ENCODE results near the gene PTPRM. TPM values are rescaled to one million over a fixed set of nuclear protein-coding genes. Genes with fewer than 3 reads are reported as not detected.
A peak's percentile ranks its signal among the peaks of the same experiment; 100 is the strongest.

PTPRM gene
- polyA plus RNA-seq, 2 of the 4 experiments (the other 2 are of a cell fraction): 44.5 to 199 TPM

DNA sequence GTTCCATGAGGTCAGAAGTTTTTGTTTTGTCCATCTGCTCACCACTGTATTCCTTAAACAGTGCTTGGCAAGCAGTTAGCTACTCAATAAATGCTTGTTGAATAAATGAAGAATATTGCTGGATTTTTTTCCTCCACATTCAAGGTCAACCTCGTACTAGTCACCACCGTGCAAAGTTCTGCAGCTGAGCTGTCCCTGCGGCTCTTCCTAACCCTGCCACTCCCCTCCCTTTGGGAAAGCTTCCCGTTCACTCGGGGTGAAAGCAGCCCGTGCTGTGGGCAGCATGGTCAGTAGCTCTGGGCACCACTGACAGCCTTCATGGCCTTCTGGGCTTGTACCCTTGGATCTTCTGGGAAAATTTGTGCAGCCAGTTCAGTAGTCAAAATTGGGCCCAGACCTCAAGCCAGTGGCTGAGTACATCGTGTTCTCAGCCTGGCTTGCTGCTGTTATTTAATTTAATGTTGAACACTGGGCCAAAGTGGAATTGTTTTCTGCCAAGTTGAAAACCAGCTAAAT, 572.8 kb downstream of the PTPRM start:
- ATAC-seq (no peak), DNase-seq (ENCODE audit: low read depth in 1 of 2, low spot score in 1 of 2) (no peak), FAIRE-seq (no peak)
- 86% methylated on average over 7 of the region's 7 CpGs for WGBS (ENCODE audit: missing lambda C conversion rate)
- TF ChIP-seq MYC (IDR thresholded peaks at IDR 0.05; ENCODE audit: borderline replicate concordance, low read length): no peak
- TF ChIP-seq KDM5A (IDR thresholded peaks at IDR 0.05): no peak
- TF ChIP-seq, protein P1, sequence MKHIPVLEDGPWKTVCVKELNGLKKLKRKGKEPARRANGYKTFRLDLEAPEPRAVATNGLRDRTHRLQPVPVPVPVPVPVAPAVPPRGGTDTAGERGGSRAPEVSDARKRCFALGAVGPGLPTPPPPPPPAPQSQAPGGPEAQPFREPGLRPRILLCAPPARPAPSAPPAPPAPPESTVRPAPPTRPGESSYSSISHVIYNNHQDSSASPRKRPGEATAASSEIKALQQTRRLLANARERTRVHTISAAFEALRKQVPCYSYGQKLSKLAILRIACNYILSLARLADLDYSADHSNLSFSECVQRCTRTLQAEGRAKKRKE (CRISPR knock-in tag; IDR thresholded peaks at IDR 0.05; ENCODE audit: low read depth): no peak
- TF ChIP-seq NR3C1 (IDR thresholded peaks at IDR 0.05): no peak
- no peak for TF ChIP-seq HDAC2 (IDR thresholded peaks at IDR 0.05)
- no peak for TF ChIP-seq HEYL (CRISPR knock-in tag; IDR thresholded peaks at IDR 0.05)
- TF ChIP-seq RFX5 (IDR thresholded peaks at IDR 0.05): no peak
- TF ChIP-seq ZFP36 (IDR thresholded peaks at IDR 0.05; ENCODE audit: borderline replicate concordance, partially characterized antibody): no peak
- TF ChIP-seq HOXA7 (CRISPR knock-in tag; IDR thresholded peaks at IDR 0.05): no peak
- TF ChIP-seq, protein P2, sequence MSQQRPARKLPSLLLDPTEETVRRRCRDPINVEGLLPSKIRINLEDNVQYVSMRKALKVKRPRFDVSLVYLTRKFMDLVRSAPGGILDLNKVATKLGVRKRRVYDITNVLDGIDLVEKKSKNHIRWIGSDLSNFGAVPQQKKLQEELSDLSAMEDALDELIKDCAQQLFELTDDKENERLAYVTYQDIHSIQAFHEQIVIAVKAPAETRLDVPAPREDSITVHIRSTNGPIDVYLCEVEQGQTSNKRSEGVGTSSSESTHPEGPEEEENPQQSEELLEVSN (IDR thresholded peaks at IDR 0.05; ENCODE audit: borderline replicate concordance, low read depth): no peak
- TF ChIP-seq JUNB (IDR thresholded peaks at IDR 0.05): no peak
- no peak for TF ChIP-seq EP300 (IDR thresholded peaks at IDR 0.05)
- TF ChIP-seq ESRRA (IDR thresholded peaks at IDR 0.05; ENCODE audit: borderline replicate concordance, low read length): no peak
- no peak for TF ChIP-seq RAD21 (conservative IDR thresholded peaks at IDR 0.05 in 1 of 2, IDR thresholded peaks at IDR 0.05 in 1 of 2)
- TF ChIP-seq SMC3 (IDR thresholded peaks at IDR 0.05): no peak
- no peak for TF ChIP-seq MAZ (IDR thresholded peaks at IDR 0.05; ENCODE audit: borderline replicate concordance, low read depth, low read length)
- TF ChIP-seq, protein P3, sequence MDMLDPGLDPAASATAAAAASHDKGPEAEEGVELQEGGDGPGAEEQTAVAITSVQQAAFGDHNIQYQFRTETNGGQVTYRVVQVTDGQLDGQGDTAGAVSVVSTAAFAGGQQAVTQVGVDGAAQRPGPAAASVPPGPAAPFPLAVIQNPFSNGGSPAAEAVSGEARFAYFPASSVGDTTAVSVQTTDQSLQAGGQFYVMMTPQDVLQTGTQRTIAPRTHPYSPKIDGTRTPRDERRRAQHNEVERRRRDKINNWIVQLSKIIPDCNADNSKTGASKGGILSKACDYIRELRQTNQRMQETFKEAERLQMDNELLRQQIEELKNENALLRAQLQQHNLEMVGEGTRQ (IDR thresholded peaks at IDR 0.05): no peak
- no peak for TF ChIP-seq JUN (IDR thresholded peaks at IDR 0.05)
- ChIA-PET POLR2A (no interaction called here), CTCF (no interaction called here)
- no peak overlapping the region for H3K4me2 ChIP-seq
- no peak overlapping the region for H3K4me3 ChIP-seq
- peak overlapping the region; percentile 29 to 36; a peak in 2 of 6 replicates for H3K27ac ChIP-seq
- peaks cover 12% of the 10 kb centered on the region; the same call in 2 of the 3 replicates for H3K4me1 ChIP-seq
- no peaks in the 10 kb centered on the region for H3K9me3 ChIP-seq

DNA sequence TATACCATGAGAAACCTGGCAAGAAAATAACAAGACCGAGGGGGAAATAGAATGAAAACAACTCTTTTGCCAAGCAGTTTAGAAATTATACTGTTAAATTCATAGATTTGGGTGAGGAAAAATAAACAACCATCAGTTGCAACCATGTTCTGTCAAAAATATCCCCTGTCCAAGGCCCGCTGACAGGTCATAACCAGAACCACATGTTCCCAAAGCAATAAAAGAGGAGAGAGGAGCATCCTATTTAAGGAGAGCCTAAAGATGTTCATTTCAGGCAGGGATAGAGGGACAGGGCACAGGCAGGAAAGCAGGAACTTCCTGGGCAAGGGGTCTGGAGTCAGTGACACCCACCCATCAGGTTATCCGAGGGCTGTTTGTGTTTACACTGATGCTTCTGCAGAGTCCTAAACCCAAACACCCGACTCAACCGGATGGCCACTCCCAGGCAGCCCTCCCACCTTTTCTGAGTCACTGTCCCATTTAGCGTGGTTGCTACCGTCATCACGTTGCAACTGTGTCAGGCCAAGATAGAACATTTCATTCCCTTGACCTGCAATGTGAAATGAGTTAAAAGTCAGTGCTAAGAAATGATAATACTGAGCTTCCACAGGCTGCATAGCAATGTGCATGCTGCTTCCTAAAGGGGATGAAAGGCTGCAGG, 573.9 kb downstream of the PTPRM start:
- CTCF ChIA-PET: no interaction called here
- peaks cover 12% of the 10 kb centered on the region; the same call in 2 of the 3 replicates for H3K4me1 ChIP-seq
- DNase-seq (ENCODE audit: low read depth in 1 of 2, low spot score in 1 of 2): peak in 1 of 2 experiments; percentile 19
- H3K4me3 ChIP-seq: no peak overlapping the region
- peak overlapping the region; percentile 2 to 34; a peak in 2 of 6 replicates for H3K27ac ChIP-seq
- ATAC-seq: peak; percentile 39 to 67; a peak in 3 of 6 replicates
- 47% methylated on average over 8 of the region's 8 CpGs for WGBS (ENCODE audit: missing lambda C conversion rate)
- H3K4me2 ChIP-seq: peak overlapping the region; percentile 1; the same call in 1 of the 3 replicates
- H3K9me3 ChIP-seq: no peaks in the 10 kb centered on the region
- POLR2A ChIA-PET: no interaction called here
- TF ChIP-seq MAZ (IDR thresholded peaks at IDR 0.05; ENCODE audit: borderline replicate concordance, low read depth, low read length) (no peak), ZSCAN20 (CRISPR knock-in tag; IDR thresholded peaks at IDR 0.05) (no peak), RFX5 (IDR thresholded peaks at IDR 0.05) (no peak), KDM1A (IDR thresholded peaks at IDR 0.05; ENCODE audit: low read depth) (no peak), ZC3H11A (IDR thresholded peaks at IDR 0.05) (no peak), EHMT2 (IDR thresholded peaks at IDR 0.05; ENCODE audit: low read depth) (no peak), CBX2 (IDR thresholded peaks at IDR 0.05; ENCODE audit: borderline replicate concordance, low read depth) (no peak), RAD21 (conservative IDR thresholded peaks at IDR 0.05 in 1 of 2, IDR thresholded peaks at IDR 0.05 in 1 of 2) (no peak), CEBPB (IDR thresholded peaks at IDR 0.05) (no peak), RARB (CRISPR knock-in tag; IDR thresholded peaks at IDR 0.05) (no peak)
- no peak for FAIRE-seq
